ENCODE data around the gene RANBP10.
"Not testable (repeated sequence)": the region's sequence is repeated elsewhere in the genome, so short reads cannot be mapped to it uniquely, and the experiment has no call there.

RANBP10 gene

DNA sequence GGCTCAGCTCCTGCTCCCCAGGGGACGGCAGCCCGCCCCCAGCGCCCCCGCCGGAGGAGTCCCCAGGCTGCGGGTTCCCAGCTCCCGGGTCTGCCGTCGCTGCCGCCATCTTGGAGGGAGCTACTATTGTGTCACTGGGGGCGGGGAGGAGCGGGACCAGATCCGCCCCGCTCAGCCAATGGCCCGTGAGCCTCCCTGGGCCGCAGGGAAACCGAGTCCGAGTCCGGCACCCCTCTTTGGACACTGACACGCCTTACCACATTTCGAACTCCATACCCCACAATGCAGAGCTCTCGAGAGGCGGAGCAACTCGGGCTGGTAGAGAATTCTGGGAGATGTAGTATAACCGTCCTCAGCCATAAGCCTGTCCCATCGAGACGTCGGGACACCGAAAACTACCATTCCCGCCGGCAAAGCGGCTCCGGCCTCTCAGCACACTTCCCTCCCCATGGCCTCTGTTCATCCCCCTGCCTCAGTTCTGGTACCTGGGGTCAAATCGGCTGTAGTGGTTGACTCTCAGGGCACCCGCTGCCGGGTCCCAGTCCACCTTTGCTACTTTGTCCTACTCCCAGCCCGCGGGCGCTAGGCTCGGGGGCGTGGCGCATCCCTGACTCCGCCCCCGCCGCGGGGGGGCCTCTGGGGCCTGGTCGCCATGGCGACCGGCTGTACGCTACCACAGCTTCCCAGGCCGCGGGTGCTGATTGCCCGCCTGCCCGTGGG, at the start of gene RANBP10, which contains the start of gene TSNAXIP1:
TSS of gene RANBP10 (minus strand) at position 133 of the 720 bp plus-strand sequence. CDS start at position 109, 24 bp downstream.
TSS of gene TSNAXIP1 (plus strand) at position 462 of the 720 bp plus-strand sequence. CDS start 261 bp downstream, outside the sequence.
- peak; percentile 95 to 100 (median 98) for DNase-seq
- intact Hi-C loops (cut with DNase I): loop anchor here (2.0 to 10.0 kb wide), 2 partner anchors 88 to 132 kb away; partner anchors contain the start of gene GFOD2

DNA sequence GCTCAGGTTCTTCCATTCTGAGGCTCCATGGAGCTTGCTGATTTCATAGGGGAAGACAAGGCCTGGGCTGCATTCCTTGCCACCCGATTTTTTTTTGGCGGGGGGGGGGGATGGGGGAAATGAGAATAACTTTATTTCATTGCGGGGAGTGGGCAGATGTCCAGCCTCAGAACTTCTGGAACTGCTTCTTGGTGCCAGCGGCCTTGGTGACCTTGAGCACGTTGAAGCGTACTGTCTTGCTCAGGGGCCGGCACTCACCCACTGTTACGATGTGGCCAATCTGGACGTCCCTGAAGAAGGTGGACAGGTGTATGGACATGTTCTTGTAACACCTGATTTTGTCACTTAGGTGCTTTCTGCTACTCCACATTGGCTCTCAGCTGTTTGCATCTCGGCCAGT, 49.4 kb upstream of the RANBP10 start:
- no peak for DNase-seq
- intact Hi-C loops (cut with DNase I): no loop called here

DNA sequence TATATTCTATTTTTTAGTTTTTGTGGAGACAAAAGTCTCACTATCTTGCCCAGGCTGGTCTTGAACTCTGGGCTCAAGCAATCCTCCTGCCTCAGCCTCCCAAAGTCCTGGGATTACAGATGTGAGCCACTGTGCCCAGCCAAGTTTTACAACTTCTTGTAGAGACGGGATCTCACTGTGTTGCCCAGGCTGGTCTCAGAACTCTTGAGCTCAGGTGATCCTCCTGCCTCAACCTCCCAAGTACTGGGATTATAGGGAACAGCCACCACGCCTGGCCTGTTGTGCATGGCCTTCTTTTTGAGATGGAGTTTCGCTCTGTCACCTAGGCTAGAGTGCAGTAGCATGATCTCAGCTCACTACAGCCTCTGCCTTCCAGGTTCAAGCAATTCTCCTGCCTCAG, 47.3 kb upstream of the RANBP10 start:
- intact Hi-C loops (cut with DNase I): no loop called here
- DNase-seq: no peak

DNA sequence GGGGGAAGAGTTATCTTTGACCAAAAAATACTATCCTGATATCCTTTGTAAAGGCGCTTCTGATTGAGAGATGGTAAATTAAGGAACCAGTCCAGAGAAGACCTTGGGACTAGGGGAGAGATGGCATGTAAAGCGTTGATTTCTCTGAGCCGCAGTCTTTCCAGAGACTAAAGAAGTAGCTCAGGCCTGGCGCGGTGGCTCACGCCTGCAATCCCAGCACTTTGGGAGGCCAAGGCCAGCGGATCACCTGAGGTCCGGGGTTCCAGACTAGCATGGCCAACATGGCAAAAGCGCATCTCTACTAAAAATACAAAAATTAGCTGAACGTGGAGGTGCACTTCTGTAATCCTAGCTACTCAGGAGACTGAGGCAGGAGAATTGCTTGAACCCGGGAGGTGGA, 41.8 kb upstream of the RANBP10 start:
- intact Hi-C loops (cut with DNase I): loop anchor here (5.0 to 10.0 kb wide), 4 partner anchors 47 to 323 kb away; partner anchors contain the start of genes ACD, C16orf86, ENKD1 and PARD6A
- DNase-seq: no peak

DNA sequence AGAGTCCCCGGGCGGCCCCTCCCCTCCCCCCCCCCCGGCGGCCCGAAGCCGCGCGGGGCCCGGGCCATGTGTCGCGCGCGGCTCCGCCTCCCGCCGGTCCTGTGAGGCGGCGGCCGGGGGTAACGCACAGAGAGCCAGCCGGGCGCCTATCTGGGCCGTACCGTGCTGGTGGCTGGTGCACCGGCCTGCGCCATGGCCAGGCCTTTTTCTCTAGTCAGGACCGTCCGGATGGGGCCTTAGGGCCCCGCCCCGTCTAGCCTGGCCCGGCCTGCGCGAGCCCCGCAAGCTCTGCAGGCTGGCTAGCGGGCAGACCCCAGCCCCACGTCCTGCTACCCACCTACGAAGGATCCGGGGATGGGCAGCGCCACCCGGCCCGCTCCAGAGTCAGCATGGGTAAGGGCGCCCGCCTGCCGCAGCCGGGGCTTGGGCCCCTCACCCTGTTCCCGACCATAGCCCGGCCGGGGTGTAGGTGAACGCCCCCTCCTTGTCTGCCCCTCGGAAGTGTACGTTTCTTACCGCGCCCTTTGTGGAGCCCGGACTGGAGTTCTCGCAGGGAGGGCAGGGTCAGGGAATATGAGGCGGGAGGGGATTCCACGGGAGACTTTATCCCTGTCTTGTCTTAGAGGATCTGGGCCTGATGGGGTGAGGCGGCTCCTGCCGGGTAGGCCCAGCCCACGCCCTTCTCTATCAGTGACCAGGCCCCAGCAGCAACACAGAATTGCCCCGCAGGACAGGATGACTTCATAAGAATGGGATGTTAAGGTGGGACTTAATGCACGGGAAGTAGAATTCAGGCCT, 40.9 kb upstream of the RANBP10 start, which contains the start of gene CENPT:
TSS of gene CENPT (minus strand) at position 630 of the 798 bp plus-strand sequence. CDS start 13,834 bp downstream, outside the sequence.
- DNase-seq: peak in 6 of 10 donors; percentile 51 to 94 (median 60)
- intact Hi-C loops (cut with DNase I): loop anchor here (5.0 to 10.0 kb wide), 4 partner anchors 48 to 322 kb away; partner anchors contain the start of genes ACD, C16orf86, ENKD1 and PARD6A

DNA sequence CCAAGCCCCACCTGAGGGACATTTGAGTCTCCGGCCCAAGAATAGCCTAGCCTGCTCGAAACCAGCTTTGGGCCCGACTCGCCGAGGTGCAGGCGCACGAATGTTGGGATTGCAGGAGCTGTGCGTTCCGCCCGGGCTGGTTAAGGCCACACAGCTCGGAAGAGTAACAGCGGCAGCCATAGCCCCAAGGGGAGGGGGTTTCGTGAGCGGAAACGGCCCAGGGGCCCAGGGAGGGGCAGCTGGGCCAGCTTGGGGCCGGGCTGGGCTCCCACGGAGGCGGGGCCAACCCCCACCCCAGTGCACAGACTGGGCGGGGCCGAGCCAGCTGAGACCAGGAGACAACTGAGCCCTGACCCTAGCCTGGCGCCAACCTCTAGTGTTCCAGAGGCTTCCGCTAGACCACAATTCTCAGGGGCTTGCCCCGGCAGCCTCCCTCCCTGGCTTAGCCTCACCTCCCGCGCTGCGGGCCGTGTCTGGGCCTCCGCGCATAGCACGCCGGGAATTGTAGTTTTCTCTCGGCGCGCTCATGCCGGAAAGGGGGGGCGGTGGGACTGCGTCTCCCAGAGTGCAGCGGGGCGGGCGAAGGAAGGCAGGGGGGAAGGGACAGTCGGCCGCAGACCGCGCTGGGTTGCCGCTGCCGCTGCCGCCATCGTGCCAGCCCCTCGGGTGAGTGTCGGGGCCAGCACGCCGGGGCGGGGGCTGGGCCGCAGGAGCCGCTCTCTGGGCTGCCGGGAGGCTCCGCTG, 40.1 kb upstream of the RANBP10 start, which contains the start of gene NUTF2:
TSS of gene NUTF2 (plus strand) at position 614 of the 744 bp plus-strand sequence. CDS start 18,198 bp downstream, outside the sequence.
- intact Hi-C loops (cut with DNase I): loop anchor here (5.0 to 10.0 kb wide), 4 partner anchors 48 to 322 kb away; partner anchors contain the start of genes ACD, C16orf86, ENKD1 and PARD6A
- peak; percentile 89 to 99 (median 92) for DNase-seq

DNA sequence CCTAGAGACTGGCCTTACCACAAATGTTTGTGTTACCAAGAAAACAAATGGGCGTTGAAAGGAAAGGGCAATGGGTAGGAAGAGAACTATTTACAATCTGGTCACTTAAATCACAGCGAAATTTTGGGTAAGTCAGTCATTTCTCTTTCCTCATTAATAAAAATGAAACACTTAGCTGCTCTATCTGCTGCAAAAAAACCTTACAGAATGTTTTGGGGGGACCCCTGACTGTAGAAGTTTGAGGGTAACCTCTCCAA, 39.6 kb upstream of the RANBP10 start:
- intact Hi-C loops (cut with DNase I): loop anchor here (5.0 to 10.0 kb wide), 4 partner anchors 49 to 321 kb away; partner anchors contain the start of genes ACD, C16orf86, ENKD1 and PARD6A
- DNase-seq: no peak

DNA sequence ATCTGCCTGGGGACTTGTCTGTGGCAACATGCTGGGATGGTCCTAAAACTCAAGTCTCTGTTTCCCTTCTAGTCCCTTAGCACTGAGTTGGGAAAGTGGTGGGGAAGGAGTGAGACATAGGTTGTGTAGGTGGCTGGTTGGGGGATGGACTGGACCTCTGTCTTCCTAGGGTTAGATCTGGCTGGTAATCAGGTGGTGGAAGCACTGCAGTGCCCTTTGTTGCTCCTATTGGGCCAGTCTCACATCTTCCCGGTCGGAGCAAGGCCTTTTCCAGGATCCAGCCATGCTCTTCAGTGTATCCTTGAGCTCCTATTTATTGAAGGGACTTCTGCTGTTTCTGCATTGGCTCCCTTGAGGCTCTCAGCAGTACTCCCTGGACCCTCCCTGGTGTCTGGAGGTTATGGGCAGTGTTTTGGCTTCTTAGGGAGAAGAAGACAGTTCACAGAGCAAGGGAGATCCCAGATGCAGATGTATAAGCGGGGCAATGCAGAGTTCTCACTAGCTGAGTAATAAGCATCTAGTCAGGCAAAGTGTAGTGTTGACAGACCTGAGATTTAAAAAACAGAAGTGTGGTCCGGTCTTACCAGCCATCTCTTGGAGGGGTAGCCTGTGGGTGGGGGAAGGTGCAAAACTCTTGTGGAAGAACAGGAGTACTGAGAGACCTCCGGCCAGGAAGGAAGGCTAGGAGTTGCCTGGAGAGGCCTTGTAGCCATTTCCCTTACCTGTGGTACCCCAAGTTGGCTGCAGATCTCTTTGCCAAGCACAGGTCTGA, 39.1 kb upstream of the RANBP10 start:
- intact Hi-C loops (cut with DNase I): loop anchor here (5.0 to 10.0 kb wide), 4 partner anchors 49 to 321 kb away; partner anchors contain the start of genes ACD, C16orf86, ENKD1 and PARD6A
- no peak for DNase-seq

DNA sequence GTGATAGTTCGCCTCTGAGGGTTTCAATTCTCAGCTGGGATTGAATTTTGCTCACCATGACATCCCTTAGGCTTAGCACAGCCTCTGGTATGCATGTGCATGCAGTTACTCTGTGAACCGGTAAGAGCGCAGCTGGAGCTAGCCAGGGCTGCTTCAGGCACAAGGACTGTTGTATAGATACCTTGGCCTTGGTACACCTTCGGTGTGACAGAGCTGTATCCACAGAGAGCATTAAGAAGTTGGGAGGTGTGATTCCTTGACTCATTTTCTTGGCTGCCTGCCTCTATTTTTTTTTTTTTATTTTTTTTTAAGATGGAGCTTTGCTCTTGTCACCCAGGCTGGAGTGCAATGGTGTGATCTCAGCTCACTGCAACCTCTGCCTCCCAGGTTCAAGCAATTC, 38.1 kb upstream of the RANBP10 start:
- no peak for DNase-seq
- intact Hi-C loops (cut with DNase I): loop anchor here (10.0 kb wide), 3 partner anchors 50 to 320 kb away; partner anchors contain the start of genes ACD, C16orf86, ENKD1 and PARD6A

DNA sequence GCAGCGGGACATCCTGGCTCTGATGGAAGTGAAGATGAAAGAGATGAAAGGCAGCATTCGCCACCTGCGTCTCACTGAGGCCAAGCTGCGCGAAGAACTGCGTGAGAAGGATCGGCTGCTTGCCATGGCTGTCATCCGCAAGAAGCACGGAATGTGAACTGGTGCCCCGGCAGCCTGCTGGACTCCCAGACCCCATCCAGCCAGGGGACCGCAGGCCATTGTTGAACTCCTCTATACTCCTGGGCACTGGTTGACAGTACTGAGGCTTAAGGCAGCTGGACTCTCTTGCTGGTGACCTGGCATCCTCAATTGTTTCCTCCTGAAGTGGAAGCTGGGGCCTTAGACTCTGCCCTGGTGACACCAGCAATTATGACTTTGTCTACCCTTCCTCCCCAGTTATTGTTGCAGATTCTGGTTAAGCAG, 37.0 kb upstream of the RANBP10 start:
- intact Hi-C loops (cut with DNase I): loop anchor here (10.0 kb wide), 3 partner anchors 51 to 319 kb away; partner anchors contain the start of genes ACD, C16orf86, ENKD1 and PARD6A
- DNase-seq: no peak

DNA sequence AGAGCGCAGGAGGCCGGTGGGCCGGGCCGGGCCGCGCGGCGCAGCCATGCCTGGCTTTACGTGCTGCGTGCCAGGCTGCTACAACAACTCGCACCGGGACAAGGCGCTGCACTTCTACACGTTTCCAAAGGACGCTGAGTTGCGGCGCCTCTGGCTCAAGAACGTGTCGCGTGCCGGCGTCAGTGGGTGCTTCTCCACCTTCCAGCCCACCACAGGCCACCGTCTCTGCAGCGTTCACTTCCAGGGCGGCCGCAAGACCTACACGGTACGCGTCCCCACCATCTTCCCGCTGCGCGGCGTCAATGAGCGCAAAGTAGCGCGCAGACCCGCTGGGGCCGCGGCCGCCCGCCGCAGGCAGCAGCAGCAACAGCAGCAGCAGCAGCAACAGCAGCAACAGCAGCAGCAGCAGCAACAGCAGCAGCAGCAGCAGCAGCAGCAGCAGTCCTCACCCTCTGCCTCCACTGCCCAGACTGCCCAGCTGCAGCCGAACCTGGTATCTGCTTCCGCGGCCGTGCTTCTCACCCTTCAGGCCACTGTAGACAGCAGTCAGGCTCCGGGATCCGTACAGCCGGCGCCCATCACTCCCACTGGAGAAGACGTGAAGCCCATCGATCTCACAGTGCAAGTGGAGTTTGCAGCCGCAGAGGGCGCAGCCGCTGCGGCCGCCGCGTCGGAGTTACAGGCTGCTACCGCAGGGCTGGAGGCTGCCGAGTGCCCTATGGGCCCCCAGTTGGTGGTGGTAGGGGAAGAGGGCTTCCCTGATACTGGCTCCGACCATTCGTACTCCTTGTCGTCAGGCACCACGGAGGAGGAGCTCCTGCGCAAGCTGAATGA, 36.4 kb upstream of the RANBP10 start:
- intact Hi-C loops (cut with DNase I): loop anchor here (10.0 kb wide), 3 partner anchors 52 to 318 kb away; partner anchors contain the start of genes ACD, C16orf86, ENKD1 and PARD6A
- peak; percentile 44 to 96 (median 78) for DNase-seq

DNA sequence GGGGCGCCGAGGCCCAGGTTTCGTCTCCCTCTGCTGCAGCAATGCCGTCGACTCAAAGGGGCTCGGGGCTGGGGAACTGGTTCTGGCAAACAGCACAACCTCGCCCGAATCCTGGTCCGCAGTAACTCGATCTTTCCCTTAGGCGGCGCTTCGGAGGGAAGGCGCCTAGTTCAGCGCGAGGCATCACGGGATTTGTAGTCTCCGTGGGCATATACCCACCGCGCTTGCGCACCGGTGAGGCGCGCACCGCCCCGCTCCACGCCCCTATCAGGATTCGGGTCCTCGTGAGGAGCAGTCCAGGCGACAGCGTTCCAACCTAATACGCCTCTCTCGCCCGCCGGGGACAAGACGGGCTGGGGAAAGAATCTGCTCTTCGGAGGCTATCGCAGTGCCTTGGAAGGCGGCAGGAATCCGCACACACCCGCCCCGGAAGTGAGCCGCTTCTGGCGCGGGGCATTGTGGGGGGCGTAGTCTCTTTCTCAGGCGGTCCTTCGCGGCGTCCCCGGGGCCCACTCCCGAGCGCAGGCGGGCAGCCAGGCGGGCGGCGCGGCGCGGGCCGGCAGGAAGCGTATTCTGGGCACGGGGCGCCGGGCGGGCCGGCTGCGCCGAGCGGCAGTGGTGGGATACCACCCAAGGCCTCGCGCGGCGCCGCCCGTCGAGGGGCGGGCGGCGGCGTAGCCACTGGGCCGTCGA, 35.6 kb upstream of the RANBP10 start, which contains the start of gene THAP11:
TSS of gene THAP11 (plus strand) at position 505 of the 693 bp plus-strand sequence. CDS start 235 bp downstream, outside the sequence.
- peak; percentile 86 to 99 (median 94) for DNase-seq
- intact Hi-C loops (cut with DNase I): loop anchor here (10.0 kb wide), 3 partner anchors 53 to 317 kb away; partner anchors contain the start of genes ACD, C16orf86, ENKD1 and PARD6A

DNA sequence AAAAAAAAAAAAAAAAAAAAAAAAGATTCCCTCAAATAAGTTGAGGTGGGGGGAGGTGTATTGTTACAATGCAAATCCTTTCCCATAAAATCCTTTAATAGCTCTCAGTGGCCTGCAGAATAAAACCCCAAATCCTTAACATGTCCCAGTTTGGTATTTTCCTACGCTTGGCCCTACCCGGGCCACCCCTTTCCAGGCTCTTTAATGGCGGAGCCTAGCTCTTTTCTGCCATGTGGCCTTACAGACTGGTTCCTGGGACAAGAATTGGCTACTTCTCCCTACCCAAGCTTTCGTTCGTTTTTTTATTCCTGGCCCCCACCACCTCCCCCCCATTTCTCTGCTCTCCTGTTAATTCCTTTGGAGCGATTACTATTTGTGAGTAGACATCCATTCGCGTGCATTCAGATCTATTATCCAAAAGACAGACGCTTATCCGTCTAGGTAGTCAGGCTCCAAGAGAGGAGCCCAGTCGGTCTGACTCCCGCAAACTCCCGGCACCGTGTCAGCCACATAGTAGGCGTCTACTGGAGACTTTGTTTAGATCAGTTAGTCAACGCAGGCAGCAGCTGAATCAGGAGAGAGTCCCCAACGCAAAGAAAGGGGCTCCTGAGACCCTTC, 34.9 kb upstream of the RANBP10 start:
- intact Hi-C loops (cut with DNase I): loop anchor here (10.0 kb wide), 3 partner anchors 53 to 317 kb away; partner anchors contain the start of genes ACD, C16orf86, ENKD1 and PARD6A
- DNase-seq: no peak

DNA sequence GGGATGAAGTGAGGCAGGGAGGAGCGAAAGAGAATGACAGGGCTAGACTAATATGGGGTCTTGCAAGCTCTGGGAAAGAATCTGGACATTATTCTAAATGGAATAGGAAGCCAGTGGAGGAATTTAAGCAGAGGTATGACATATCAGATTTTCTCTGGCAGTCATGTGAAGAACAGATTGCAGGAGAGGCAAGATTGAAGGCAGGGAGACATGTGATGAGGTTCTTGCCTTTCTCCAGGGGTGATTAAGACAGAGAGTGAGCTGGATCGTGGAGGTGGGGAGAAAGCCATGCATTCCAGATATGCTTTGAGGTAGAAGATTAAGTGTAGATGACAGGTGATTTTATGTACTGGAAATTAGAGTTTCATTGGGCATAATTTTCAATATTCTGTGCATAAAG, 31.5 kb upstream of the RANBP10 start:
- intact Hi-C loops (cut with DNase I): no loop called here
- no peak for DNase-seq

DNA sequence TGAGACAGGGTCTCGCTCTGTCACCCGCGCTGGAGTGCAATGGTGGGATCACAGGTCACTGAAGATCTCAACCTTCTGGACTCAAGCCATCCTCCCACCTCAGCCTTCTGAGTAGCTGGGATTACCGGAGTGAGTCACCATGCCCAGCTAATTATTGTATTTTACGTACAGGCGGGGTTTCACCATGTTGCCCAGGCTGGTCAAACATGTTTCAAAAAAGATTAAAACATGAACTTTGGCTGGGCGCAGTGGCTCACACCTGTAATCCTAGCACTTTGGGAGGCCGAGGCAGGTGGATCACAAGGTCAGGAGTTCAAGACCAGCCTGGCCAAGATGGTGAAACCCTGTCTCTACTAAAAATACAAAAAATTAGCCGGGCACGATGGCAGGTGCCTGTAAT, 30.8 kb upstream of the RANBP10 start:
- intact Hi-C loops (cut with DNase I): not testable (repeated sequence)

DNA sequence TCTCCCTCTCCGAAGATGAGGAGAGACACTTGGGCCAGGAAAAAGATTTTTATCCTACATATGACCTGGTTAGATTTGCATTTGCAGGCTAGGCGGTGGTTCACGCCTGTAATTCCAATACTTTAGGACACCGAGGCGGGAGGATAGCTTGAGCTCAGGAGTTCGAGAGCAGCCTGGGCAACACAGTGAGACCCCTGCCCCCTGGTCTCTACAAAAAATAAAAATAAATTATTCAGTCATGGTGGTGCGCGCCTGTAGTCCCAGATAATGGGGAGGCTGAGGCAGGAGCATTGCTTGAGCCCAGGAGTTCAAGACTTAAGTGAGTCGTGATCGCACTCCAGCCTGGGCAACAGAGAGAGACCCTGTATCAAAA, 27.9 kb upstream of the RANBP10 start:
- intact Hi-C loops (cut with DNase I): no loop called here
- DNase-seq: no peak

More for the DNA sequence above, 30.8 kb upstream of the RANBP10 start:
- not testable (repeated sequence) for DNase-seq

Data from posterior cingulate gyrus (tissue), 11 donors.